A673 (cell line): ENCODE results near the gene UTP25. TPM values are rescaled to one million over a fixed set of nuclear protein-coding genes. Genes with fewer than 3 reads are reported as not detected.

ENCODE experiments used
- BruUV-seq: library from RNA; stranded (reverse); fragments of 400-500 nt; replicated peaks from 2 replicates; lab custom pipeline; 2021; lab: Mats Ljungman, UMichigan
- CTCF ChIA-PET: fragments of 300-600 bp; sonication (Branson Sonifier 250); formaldehyde crosslinking; loops from one replicate; lab custom pipeline; 2022; ENCODE audit warnings: antibody characterized with exemption; lab: Charles Lee
- POLR2A ChIA-PET: fragments of 300-600 bp; sonication (Branson Sonifier 250); formaldehyde crosslinking; loops from one replicate; lab custom pipeline; 2022; ENCODE audit warnings: antibody characterized with exemption; ENCODE audit not compliant: low non-redundant PET; lab: Charles Lee
- DNase-seq: peaks from one replicate; pipeline ENCODE4 v3.0.0-alpha.2; 2015; ENCODE audit warnings: low spot score
- H3K27ac ChIP-seq: fragments of 200-600 bp; sonication (generic); 2 replicates; pipeline ENCODE4 v1.5.1; 2016; ENCODE audit warnings: mixed run types, low read depth, mild to moderate bottlenecking, mixed read lengths, antibody characterized with exemption, low read length; ENCODE audit not compliant: poor library complexity, severe bottlenecking
- H3K27me3 ChIP-seq: fragments of 200-600 bp; sonication (generic); replicated peaks from 2 replicates; pipeline ENCODE4 v1.6.1; 2017; ENCODE audit warnings: mixed run types, low read depth, mild to moderate bottlenecking, mixed read lengths, antibody characterized with exemption, low read length; ENCODE audit not compliant: insufficient read depth, poor library complexity
- H3K36me3 ChIP-seq: fragments of 200-600 bp; sonication (generic); 2 replicates; pipeline ENCODE4 v1.6.1; 2016; ENCODE audit warnings: mixed run types, mild to moderate bottlenecking, mixed read lengths, antibody characterized with exemption, low read length; ENCODE audit not compliant: insufficient read depth, poor library complexity, severe bottlenecking
- H3K4me1 ChIP-seq: fragments of 200-600 bp; sonication (generic); 2 replicates; pipeline ENCODE4 v1.6.1; 2017; ENCODE audit warnings: mixed run types, mild to moderate bottlenecking, mixed read lengths, antibody characterized with exemption, low read length; ENCODE audit not compliant: insufficient read depth, poor library complexity, severe bottlenecking
- H3K4me3 ChIP-seq: fragments of 200-600 bp; sonication (generic); 2 replicates; pipeline ENCODE4 v1.5.1; 2016; ENCODE audit warnings: low read depth, mixed run types, mild to moderate bottlenecking, mixed read lengths, low read length; ENCODE audit not compliant: poor library complexity, severe bottlenecking
- H3K9me3 ChIP-seq: fragments of 200-600 bp; sonication (generic); 2 replicates; pipeline ENCODE4 v1.6.1; 2016; ENCODE audit warnings: mixed run types, low read depth, mild to moderate bottlenecking, mixed read lengths, antibody characterized with exemption, low read length; ENCODE audit not compliant: poor library complexity, severe bottlenecking
- EZH2 ChIP-seq: fragments of 200-600 bp; sonication (generic); IDR thresholded peaks from 2 replicates; pipeline ENCODE4 v1.6.1; 2017; ENCODE audit warnings: borderline replicate concordance, low read depth, mild to moderate bottlenecking, mixed read lengths, antibody characterized with exemption, low read length; ENCODE audit not compliant: poor library complexity, severe bottlenecking
- intact Hi-C: fragments of 100-400 bp; cut with micrococcal nuclease; formaldehyde crosslinking; loops from one replicate; pipeline ENCODE4 v1.10.0; 2022; ENCODE audit not compliant: unreplicated experiment
- total RNA-seq: library from RNA; stranded (reverse); gene quantifications from 2 replicates; pipeline ENCODE4 v1.2.3, GENCODE V29; 2021
- TF ChIP-seq, protein P1 (sequence below): fragments of 300-800, 200-600 bp; sonication (generic); conservative IDR thresholded peaks from 2 replicates; pipeline ENCODE4 v1.5.1; 2017; ENCODE audit warnings: low read depth, mild to moderate bottlenecking, antibody characterized with exemption, low read length, moderate library complexity, mixed read lengths

UTP25 gene
- total RNA-seq, 1 experiment from 2014 or later = 11.5 TPM

DNA sequence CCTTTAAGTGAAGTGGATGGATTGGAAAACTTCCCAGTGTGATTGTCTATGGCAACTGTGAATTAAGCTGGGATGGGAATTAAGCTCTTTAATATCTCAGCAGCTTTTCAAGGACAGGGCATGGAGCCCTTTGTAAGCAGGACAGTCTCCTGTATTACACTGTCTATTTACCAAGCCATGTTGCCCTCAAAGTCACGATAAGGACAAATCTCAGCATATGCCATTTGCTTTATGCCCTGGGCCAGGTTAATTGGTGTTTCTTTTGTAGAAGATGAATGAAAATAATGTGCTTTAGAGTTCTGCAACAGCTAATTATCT lies 17.6 kb downstream of the UTP25 start:
- H3K4me1 ChIP-seq = peaks cover 27% of the 10 kb centered on the region
- no TSS peak for BruUV-seq
- H3K27me3 ChIP-seq = no peaks in the 10 kb centered on the region
- H3K4me3 ChIP-seq = no peak overlapping the region
- H3K27ac ChIP-seq = no peak overlapping the region
- no peaks in the 10 kb centered on the region for H3K9me3 ChIP-seq
- no peak for TF ChIP-seq EZH2
- TF ChIP-seq, protein P1, sequence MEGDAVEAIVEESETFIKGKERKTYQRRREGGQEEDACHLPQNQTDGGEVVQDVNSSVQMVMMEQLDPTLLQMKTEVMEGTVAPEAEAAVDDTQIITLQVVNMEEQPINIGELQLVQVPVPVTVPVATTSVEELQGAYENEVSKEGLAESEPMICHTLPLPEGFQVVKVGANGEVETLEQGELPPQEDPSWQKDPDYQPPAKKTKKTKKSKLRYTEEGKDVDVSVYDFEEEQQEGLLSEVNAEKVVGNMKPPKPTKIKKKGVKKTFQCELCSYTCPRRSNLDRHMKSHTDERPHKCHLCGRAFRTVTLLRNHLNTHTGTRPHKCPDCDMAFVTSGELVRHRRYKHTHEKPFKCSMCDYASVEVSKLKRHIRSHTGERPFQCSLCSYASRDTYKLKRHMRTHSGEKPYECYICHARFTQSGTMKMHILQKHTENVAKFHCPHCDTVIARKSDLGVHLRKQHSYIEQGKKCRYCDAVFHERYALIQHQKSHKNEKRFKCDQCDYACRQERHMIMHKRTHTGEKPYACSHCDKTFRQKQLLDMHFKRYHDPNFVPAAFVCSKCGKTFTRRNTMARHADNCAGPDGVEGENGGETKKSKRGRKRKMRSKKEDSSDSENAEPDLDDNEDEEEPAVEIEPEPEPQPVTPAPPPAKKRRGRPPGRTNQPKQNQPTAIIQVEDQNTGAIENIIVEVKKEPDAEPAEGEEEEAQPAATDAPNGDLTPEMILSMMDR = no peak
- DNase-seq = no peak
- ChIA-PET CTCF (interaction anchor here (0.5 to 0.7 kb wide), 2 partner anchors 9 kb away, joined by 4 to 5 read pairs; no protein-coding TSS in a partner anchor), POLR2A (no interaction called here)
- H3K36me3 ChIP-seq = peaks cover 41% of the 10 kb centered on the region
- intact Hi-C loops = no loop called here

DNA sequence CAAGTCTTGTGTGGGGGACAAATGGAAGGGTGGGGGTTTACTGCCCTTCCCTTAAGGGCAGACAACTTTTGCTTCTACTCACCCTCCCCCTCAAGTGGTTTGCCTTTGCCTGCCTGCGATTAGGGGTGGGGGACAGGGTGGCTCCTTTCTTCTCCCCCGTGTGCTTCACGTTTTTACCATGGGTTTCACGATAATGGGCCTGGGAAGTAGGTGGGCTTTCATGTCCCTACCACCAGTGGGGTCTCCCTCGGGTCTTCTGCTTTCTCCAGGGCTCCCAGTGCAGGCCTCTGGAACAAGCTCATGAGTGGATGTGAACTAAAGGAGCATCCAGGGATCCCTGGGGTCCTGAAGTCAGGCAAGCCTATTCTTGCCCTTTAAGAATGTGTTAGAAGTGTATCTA lies 21.6 kb downstream of the UTP25 start:
- no peaks in the 10 kb centered on the region for H3K9me3 ChIP-seq
- no peak for DNase-seq
- intact Hi-C loops = no loop called here
- no TSS peak for BruUV-seq
- H3K4me3 ChIP-seq = no peak overlapping the region
- CTCF ChIA-PET = interaction anchor here (1.7 kb wide), 1 partner anchor 26 kb away, joined by 5 read pairs; no protein-coding TSS in a partner anchor
- POLR2A ChIA-PET = interaction anchor here (0.7 kb wide), 1 partner anchor 12 kb away, joined by 3 read pairs; no protein-coding TSS in a partner anchor
- H3K36me3 ChIP-seq = peaks cover 30% of the 10 kb centered on the region
- H3K27me3 ChIP-seq = no peaks in the 10 kb centered on the region
- no peak overlapping the region for H3K27ac ChIP-seq
- TF ChIP-seq, protein P1 = no peak
- no peak for TF ChIP-seq EZH2
- peaks cover 27% of the 10 kb centered on the region for H3K4me1 ChIP-seq

DNA sequence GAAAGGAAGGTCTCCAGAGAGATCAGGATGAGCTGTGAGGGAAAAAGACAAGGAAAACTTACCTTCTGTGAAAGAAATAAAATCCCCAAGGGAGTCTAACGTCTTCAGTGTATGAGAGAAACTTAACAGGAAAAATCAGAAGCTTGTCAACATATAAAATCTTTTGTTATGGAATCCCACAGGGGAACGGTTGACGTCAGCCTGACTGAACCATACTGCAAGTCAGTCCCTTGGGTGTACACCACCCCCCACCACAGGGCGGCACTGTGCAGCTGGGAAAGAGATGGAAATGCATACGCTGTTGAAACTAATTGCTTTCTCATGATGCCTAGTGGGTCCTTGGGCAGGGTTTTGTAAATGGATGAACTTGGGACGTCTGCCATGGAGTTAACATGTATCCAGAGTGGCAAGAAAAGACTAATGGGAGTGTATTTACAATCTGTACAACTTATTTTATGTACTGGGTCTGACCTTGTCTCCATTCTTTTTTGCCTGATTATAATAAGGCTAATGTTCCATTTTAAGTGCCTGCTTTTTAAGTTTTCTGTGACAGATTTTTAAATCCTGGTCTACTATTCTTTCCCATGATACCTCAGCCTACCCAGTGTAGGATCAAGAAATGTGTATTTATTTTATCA lies 22.7 kb downstream of the UTP25 start:
- BruUV-seq = no TSS peak
- peak; percentile 96 for DNase-seq
- no peaks in the 10 kb centered on the region for H3K9me3 ChIP-seq
- TF ChIP-seq, protein P1 = peak; percentile 96
- TF ChIP-seq EZH2 = no peak
- no peak overlapping the region for H3K4me3 ChIP-seq
- ChIA-PET CTCF (interaction anchor here (0.6 to 1.7 kb wide), 4 partner anchors 13 to 31 kb away, joined by 3 to 5 read pairs (median 4); no protein-coding TSS in a partner anchor), POLR2A (interaction anchor here (0.7 kb wide), 1 partner anchor 16 kb away, joined by 3 read pairs; no protein-coding TSS in a partner anchor)
- intact Hi-C loops = loop anchor here (1.0 to 5.0 kb wide), 3 partner anchors 292 to 552 kb away; no protein-coding TSS in a partner anchor
- no peaks in the 10 kb centered on the region for H3K27me3 ChIP-seq
- peaks cover 19% of the 10 kb centered on the region for H3K4me1 ChIP-seq
- H3K36me3 ChIP-seq = peaks cover 30% of the 10 kb centered on the region
- H3K27ac ChIP-seq = peak overlapping the region; percentile 17
